ENCODE data around the gene DIS3L2.
A peak's percentile ranks its signal among the peaks of the same experiment; 100 is the strongest.

The DIS3L2 gene

DNA sequence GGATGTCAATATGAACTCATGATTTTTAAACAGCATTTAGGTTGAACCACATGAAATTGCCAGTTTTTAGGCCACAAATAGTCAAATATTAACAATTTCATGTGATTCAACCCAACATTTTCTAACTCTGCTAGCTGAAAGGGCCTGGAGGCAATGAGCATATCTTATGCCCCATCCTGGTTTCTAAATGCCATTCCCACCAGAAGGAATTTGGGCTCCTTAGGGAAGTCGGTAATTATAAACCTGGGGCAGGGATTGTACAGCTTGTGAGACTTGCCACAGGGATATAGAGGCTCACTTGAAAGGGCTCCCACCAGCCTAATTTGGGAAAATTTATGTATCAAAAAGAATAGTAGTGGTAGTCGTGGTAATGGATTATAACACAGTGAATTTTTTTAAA is 238.7 kb downstream of the DIS3L2 start:
- no peak for DNase-seq

DNA sequence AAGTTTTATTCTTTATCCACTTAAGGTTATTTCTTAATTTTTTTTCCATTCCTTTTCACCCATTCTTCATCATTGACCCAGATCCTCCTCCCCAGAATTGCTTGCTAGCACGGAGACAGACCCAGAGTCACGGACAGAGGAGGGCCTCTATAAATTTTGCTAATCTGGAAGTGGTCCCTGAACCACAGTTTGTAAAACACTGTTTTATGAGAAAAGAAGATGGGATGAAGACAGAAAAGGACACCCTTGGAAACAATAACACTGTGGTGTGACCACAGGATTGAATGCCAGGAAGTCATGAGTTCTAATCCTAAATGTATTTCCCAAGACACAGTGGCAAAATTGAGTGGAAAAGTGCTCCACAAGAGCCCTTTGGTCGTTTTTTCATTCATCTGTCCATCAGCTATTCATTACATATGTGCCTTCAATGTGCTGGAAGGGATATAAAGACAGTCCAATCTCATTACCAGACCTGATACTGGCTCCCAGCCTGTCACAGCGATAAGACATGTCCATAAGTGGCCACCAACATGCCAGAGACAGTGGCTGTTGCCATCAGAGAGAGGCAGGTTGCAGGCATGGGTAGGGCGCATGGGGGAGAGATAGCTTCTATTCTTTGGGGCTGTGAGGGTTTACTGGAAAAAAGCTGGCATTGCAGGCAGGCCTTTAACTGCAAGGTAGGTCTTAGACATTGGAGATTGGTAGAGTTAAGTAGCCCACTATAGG is 241.8 kb downstream of the DIS3L2 start:
- no peak for DNase-seq

DNA sequence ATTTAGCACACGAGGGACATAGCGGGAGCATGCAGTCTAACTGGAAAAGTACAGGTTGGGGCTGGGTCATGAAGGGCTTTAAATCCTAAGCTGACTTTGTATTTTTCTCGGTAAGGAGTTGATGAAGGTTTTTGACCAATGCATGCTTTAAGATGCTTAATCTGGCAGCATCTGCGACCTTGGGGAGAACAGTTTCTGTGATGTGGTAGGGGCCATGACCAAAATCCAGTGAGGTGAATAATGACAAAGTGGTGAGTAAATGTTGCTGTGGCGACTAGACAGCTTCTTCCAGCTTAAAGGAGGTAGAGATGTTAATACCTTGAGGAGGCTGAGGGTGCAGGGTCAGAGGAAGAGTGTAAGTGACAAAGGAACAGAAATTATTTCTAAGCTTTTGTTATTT is 242.4 kb downstream of the DIS3L2 start:
- no peak for DNase-seq

DNA sequence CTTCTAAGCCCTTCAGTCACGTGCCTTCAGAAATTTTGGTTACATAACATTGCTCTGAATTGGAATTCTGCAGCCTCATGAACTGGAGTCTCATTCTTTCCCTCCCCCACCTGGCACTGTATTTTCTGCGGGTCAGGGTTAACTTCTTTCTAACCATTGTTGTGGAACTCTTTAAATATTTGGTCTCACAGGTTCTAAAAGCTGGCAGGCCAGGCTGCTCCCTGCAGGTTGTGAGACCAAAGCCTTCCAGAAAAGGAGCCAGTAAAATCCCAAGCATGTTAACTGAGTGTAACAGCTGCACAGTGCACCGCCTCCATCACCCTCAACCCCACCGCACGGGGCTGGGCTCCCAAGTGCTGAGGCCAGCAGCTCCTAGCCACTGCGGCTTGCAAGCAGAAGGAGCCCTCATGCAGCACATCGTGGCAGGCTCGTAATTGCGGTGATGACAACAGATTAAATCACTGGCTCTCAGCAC is 243.0 kb downstream of the DIS3L2 start:
- DNase-seq: no peak

DNA sequence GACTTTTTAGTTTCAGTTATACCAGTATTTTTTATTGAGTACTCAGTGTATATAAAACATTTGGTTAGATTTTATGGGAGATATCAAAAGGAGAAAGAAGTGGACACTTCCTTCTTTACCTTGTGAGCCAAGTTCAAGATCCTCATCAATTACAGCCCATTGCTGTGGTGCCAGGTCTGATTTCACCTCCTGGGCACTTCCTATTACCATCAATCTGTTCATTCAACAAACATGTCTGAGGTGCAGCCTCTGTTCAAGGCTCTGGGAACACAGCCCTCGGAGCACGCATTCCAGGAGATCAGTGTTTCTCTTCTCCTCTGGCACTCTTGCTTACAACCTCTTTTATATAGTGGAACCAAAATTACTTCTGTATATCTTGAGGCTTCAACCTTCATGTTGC is 245.7 kb downstream of the DIS3L2 start:
- DNase-seq: no peak

DNA sequence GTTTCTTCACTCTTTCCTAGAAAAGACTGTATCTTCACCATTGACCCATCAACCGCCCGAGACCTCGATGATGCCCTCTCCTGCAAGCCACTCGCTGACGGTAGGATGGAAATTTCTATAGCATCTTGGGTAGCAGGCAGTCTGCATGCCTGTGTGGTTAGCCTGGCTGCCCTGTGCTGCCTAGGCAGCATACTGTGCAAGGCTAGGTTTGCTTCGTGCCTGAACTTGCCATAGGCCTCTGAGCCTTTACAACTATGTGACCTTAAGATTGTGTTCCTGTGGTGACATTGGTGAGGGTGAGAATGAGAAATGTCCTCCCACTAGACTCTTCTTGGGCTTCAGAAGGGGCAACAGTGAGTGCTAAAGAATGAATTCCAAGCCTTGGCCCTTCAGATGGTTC is 248.8 kb downstream of the DIS3L2 start:
- no peak for DNase-seq

GRCh38 chr2:232211743-232212686 is 250.5 kb downstream of the DIS3L2 start:
- no peak for DNase-seq

DNA sequence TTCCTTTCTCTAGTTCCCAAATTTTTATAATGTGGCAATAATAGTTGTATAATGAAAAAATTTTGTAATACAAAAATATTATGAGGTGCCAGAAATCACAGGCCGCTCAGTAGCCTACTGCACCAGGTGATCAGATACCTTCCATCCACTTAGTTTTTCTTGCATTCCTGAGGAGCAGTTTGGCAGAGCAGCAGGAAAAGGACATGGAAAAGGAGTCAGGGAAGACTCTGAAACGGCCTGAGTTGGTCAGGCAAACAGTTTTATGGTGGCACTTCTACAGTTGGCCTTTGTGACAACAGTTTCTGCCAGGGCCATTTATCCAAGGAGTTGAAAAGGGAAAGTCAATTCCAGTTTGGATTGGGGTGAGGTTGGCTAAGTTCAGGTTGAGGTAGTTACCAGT is 251.7 kb downstream of the DIS3L2 start:
- no peak for DNase-seq

DNA sequence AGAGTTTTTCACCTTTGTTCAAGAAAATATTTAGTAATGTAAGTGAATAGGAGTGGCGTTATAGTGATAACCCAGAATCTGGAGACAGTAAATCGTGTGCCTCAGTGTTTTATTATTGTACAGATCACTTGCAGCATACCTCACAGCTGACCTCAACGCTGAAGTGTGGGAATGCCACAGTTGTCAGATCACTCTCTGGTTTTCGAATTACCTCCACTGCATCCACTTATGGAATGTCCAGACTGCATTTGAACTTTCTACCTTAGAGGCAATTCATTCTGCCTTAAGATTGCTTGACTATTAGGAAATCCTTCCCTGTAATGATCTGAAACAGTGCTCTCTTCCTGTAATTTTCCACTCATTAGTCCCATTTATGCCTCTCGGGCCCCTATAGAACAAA is 252.5 kb downstream of the DIS3L2 start:
- DNase-seq: no peak

- no peak for DNase-seq
These were observed 254.5 kb downstream of the DIS3L2 start for GRCh38 chr2:232216028-232216427.

GRCh38 chr2:232218778-232219495 is 257.4 kb downstream of the DIS3L2 start:
- DNase-seq: no peak

GRCh38 chr2:232219496-232219870 is 258.0 kb downstream of the DIS3L2 start:
- DNase-seq: no peak

DNA sequence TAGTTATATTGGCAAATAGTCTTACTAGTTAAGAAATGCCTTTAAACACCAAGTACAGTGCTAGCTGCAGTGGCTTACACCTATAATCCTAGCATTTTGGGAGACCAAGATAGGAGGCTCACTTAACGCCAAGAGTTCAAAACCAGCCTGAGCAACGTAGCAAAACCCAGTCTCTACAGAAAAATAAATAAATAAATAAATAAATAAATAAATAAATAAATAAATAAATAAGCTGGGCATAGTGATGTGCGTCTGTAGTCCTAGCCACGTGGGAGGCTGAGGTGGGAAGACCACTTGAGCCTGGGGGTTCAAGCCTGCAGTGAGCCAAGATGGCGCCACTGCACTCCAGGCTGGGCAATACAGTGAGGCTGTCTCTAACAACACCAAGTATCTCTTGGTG is 258.4 kb downstream of the DIS3L2 start:
- no peak for DNase-seq

GRCh38 chr2:232225429-232225828 is 263.9 kb downstream of the DIS3L2 start:
- DNase-seq: no peak

DNA sequence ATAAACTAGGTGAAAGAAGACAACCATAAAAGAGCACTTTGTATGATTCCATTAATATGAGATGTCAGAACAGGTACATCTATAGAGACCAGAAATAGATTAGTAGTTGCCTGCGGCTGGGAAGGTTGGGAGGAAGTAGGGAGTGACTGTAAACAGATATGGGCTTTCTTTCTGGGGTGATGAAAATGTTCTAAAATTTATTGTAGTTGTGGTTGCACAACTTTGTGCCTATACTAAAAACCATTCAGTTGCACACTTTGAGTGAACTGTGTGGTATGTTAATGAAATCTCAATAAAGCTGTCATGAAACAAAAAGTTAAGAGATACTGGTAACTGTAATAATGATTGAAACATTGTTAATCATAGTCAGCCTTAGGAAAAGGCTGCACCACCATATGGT is 264.4 kb downstream of the DIS3L2 start:
- DNase-seq: no peak

- no peak for DNase-seq
These were observed 266.8 kb downstream of the DIS3L2 start for GRCh38 chr2:232228332-232228731.

GRCh38 chr2:232228971-232229894 is 267.7 kb downstream of the DIS3L2 start:
- DNase-seq: peak; percentile 6

DNA sequence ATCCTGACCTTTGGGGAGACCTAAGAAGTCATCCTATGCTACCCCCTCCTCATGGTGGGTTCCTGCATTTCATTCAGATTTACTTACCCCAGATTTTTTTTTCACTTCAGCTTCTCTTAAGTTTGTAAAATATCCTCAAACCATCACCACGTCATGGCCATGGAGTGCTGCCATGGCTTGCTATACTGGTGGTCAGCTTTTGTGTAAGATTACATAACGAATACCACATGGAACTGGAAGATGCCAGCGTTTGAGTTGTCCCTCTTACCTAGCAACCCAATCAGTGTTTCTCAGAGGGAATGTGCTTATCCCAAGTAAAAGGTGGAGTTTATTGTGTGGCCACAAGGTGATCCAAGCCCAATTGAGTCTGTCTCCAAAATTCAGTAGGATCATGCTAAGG is 268.4 kb downstream of the DIS3L2 start:
- DNase-seq: no peak

- peak; percentile 21 for DNase-seq
These were observed 269.0 kb downstream of the DIS3L2 start for GRCh38 chr2:232230560-232230959.

DNA sequence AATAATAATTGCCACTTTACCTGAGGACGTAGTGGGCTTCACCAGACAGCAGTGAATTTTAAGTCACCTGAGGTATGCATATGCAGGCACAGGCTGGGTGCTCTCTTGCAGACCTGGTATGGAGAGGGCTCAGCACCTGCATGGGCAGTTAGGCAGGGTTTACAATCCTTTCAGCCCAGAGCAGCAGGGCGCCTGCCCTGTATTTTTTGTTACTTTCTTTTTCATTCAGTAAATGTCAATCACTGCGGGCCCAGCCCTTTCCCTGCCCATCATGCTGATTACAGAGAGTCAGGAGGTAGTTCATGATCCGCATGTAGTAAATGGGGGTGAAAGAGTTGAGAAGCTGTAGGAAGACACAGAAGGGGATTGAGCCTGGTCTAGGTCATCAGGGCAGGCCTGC is 270.0 kb downstream of the DIS3L2 start:
- DNase-seq: no peak

DNA sequence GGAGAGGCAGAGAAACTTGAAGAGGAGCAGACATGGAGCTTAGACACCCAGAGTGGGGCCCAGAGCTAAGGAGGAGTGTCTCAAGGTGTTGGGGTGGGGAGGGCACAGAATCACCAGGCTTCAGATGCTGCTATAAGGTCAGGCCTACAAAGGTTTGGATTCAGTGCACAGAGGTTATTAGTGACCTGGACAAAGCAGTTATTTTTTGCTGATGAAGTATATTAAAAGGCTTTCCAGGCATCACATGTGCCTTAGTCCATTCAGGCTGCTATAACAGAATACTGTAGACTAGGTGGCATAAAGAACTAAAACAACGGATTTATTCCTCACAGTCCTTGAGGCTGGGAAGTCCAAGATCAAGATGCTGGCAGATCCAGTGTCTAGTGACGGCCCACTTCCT is 271.4 kb downstream of the DIS3L2 start:
- DNase-seq: no peak

DNA sequence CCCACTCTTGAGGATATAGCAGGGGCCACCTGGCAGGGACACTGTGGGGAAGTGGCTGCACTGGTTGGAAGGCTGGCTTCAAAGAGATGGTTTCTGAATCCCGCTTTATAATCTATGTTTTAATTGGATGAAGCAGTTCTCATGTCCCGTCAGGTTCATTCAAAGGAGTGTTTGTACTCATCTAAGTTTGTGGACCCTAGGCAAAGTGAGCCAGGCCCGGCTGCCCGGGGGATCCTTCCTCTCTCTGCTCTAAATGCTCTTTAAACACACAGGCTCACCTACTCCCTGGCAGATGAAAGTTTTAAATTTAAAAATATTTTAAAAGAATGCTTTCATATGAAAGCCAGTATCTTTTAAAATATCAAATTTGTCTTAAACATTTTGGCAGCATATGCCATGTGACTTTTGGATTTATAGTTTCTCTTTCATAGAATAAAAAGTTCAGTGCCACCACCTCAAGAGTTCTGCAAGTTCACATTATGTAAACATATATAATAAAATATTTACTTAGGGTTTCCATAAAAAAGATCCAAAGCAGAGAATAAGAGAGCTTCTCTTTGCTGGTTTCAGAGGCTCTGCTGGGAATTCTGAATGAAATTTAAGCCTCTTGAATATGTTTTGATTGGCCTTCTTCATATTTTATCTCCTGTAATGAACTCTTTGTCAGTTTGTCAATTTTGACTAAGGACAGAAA is 273.6 kb downstream of the DIS3L2 start:
- DNase-seq: no peak

Data from suppressor macrophage treated with lipopolysaccharide for 4 hours (primary cell).